Measurements from ENCODE around the gene NDUFA8.

The NDUFA8 gene

DNA sequence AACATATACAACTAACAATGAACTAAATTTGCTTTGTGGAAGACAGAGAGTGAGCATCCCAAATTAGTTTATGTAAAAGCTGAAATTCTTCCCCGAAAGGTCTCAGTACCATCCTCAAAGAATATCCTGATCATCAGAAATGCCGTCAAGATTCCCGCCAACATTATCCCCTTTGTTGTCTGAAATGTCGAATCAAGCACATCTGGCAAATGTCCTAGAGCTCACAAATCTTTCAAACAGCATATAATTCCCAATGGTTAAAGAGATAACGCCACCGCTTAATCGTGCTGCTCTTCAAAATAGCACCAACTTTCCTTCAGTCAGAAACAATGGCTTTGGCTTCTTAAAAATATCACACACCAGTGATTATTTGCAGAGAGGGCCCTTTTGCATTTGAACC, 23.9 kb upstream of the NDUFA8 start:
- DNase-seq, result no peak

DNA sequence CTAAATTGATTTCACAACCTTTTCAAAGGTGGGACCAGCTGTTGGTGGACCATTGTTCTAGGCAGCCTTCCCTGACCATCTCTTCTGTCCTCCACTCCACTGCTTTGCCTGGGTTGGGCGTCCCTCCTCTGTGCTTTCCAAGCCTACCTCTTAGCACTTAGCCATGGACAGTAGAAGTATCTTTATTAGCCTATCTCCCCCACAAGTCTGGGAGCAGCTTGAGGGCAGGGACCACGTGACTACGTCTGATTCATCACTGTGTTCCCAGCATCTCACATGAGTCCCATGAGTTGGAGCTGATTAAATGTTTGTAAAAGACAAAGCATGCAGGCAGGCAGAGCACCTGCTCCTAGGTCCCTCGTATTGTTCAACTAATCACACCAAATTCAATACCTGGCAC, 21.1 kb upstream of the NDUFA8 start:
- no peak for DNase-seq

DNA sequence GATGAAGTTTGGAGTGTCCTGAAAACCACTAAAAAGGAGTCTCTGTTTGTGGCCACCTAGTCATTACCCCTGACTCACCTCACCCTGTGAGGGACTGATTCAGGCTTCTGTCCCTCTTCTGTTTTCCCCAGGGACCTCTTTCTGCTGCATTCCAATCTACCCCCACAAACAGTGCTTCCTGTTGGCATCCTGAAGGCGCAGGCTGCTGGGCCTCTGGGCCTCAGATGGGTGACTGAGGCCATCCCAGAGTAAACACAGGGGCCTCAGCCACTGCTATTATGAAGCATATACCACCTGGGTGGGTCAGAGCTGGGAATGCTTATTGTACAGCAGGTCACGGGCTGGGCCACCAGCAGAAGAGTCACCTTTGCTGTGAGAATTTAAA, 20.1 kb upstream of the NDUFA8 start:
- DNase-seq, result no peak

DNA sequence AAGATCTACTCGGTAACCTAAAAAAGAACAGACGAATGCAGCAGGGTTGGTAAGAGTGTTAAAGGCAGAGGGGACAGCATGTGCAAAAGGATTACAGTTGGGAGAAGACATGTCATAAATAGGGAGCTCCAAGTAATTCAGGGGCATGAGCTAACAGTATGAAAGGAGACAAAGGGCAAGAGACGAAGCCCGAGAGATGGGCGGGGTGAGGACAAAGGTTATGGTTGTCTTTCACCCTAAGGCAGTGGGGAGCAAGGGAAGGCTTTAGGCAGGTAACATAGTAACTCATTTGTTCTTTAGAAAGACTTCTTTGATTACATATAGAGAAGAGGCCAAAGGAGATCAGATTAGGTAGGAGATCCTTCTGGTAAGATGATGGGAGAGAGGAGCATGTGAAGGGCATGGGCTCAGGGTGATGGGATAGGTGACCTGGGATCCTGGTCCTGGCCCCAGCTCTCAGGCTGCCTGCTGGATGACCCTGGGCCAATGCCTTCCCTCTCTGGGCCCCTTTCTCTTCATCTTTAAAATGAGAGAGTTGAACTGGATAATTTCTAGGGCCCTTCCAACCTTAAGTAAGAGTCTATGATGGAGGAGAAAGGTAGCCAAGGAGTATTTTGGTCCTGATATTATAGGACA, 19.6 kb upstream of the NDUFA8 start:
- no peak for DNase-seq

DNA sequence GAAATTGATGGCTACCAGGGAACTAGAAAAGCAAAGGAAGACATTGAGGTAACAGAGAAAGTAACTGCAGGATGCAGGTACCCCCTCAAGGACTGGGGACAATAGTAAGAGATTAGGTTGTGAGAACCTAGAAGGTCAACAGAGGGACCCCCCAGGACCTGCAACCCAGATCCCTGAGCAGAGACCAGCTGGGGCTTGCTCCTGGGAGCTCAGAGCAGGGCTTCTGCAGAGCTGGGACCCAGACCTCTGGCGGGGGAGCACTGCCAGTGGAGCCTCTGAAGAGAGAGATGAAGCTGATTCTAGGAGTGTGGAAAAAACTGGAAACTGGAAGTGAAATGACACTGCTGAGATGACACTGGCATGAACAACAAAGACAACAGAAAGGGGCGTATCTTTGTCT, 17.3 kb upstream of the NDUFA8 start:
- no peak for DNase-seq

DNA sequence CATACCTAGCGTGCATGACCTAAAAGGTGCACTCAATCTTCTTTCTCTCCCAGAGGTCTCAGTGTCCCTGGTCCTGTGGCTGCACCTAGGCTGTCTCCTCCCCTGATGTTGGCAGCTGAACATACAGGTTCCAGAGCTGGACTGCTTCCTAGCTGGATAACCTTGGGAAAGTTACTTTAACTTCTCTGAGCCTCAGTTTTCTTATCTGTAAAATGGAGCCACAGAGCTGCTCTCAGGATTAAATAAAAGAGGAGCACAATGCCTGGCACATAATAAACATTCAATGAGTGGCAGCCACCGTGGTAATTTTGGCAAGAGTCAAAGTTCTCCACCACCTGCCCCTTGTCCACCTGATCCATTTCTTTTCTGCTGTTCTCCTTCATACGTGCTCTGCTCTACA, 14.1 kb upstream of the NDUFA8 start:
- DNase-seq, result no peak

DNA sequence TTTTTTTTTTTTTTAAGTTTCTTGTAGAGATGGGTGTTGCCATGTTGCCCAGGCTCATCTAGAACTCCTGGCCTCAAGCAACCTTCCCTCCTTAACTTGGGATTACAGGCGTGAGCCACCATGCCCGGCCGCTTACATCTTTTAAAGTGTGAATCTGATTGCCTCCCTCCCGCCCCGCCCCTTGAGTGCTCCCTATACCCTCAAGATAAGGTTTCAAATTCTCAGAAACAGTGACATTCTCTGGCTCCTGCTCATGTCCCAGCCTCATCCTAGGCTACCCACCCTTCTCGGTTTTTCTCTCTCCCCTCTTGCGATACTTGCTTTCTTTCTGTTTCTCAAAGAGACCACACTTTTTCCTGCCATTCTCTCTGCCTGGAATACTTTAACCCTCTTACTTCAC, 12.6 kb upstream of the NDUFA8 start:
- no peak for DNase-seq

DNA sequence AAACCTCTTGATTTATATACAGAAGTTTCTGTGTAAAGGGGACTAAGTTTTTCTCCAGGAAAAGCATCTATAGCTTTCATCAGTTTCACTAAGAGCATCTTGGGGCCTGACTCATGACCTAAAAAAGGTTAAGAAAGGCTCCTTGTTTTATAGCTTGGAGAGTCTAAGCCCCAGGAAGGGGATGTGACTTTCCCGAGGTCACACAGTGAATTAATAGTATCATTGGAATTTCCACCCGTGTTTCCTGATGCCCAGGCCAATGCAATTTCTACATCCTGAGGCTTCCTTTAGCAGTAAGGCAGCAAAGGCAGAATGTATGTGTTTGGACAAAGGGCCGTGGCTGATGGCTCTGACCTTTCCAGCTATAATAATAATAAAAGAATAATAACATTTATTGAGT, 8.8 kb upstream of the NDUFA8 start:
- no peak for DNase-seq

DNA sequence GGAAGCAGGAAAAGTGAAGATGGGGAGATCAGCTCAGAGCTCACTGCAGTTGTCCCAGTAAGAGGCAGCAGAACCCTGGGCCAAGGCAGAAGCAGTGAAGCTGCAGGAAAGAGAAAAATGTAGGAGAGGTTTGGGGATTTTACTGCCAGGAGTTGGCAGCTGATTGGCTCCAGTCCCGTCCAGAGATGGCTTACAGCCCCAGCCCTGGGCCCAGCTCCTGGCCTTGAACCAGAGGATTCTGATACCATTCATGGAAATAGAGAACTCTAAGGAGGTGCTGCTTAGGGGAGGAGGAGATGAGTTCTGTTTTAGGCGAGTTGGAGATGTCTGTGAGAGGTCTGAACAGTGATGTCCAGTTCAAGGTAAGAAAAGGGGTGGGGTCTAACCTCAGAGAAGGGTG, 4.7 kb upstream of the NDUFA8 start:
- no peak for DNase-seq

DNA sequence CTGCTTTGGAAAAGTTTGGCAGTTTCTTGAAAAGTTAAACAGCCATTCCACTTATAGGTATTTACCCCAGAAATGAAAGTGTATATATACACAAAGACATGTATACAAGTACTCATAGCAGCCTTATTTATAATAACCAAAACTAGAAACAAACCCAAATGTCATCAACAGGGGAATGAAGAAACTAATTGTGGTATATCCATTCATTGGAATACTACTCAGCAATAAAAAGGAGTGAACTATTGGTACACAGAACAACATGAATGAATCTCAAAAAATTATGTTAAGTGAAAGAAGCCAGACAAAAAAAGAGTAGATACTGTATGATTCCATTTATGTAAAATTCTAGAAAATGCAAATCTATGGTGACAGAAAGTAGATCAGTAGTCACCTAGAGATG, 2.8 kb upstream of the NDUFA8 start:
- DNase-seq, result no peak

DNA sequence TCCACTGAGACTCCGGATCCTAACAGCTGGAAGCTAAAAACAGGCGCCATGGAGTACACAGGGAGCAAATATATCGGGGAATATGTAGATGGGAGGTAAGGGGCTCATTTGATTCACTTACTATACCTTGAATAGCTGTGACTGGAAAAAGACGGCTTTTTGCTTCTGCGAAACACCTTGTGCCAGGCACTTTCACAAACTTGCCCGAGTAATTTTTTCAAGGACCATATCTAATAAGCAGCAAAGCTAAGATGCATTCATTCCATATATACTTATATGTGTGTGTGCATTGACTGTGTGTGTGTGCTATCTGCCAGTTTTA, 307 bp upstream of the NDUFA8 start:
- no peak for DNase-seq

DNA sequence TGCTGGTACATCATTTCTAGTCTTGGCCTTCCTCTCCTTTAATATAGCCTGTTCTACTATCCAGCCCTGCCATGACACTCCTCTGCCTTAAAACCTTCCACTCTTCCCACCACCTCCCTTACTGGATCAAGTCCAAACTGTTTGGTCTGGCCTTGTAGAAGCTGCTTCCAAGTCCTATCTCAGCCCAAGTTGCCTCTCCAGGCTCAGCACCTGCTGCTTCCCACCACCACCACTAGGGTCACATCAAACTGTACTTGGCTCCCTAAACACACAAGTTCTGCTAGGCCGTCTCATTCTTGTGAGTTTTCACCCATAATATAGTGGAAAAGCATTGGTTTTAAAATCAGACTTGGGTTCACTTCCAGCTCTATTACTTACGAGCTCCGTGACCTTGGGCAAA, 1.4 kb downstream of the NDUFA8 start:
- DNase-seq, result no peak

DNA sequence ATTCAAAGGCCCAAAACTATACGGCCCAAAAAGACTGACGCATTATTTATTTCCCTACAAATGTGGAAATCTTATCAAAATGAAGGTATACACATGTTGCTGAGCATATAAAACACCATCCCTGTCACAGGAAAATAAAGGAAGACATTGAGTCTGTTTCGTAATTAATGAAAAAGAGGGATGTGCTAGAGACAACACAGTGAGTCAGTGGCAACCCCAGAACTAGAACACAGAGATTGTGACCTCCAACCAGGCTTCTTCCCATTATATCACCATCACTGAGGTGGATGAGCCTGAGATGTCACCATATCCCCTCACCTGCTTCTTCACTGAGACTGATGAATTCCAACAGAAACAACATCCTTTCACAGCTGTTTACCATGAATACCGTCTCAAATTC, 3.8 kb downstream of the NDUFA8 start:
- no peak for DNase-seq

DNA sequence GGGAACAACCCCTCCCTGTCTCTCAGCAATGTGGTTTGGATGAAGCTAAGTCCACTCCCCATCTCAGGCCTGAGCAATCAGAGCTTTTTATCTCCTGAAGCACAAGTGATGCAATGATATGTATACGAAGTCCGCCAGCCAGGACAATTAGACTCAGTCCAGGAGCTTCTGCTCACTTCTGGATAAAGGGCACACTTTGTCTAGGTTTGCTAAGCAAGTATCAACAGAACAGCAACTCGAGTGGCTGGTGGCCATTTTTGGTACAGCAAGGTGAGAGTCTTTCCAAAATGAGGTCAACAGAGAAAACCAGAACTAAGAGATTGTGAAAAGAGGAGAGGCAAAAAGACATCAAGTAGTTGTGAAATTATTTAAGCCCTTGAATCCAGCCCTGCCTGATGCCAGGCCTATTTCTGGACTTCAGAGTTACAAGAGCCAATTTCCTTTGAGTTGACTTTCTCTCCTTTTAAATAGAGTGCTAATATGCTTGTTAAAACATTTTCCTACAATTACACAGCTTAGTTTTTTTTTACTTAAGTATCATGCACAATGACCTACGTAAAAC, 8.2 kb downstream of the NDUFA8 start:
- DNase-seq, result no peak

DNA sequence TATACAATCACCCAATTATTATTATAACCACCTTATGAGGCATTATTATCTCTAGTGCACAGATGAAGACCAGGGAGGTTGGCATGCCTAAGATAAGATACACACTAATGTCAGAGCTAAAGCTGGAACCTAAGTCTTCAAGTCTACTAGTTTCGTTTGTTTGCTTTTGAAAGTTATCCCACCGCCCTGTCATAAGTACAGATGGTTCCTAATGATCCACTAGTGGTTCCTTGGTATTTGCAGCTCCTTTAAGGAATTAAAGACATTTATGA, 14.1 kb downstream of the NDUFA8 start:
- no peak for DNase-seq

DNA sequence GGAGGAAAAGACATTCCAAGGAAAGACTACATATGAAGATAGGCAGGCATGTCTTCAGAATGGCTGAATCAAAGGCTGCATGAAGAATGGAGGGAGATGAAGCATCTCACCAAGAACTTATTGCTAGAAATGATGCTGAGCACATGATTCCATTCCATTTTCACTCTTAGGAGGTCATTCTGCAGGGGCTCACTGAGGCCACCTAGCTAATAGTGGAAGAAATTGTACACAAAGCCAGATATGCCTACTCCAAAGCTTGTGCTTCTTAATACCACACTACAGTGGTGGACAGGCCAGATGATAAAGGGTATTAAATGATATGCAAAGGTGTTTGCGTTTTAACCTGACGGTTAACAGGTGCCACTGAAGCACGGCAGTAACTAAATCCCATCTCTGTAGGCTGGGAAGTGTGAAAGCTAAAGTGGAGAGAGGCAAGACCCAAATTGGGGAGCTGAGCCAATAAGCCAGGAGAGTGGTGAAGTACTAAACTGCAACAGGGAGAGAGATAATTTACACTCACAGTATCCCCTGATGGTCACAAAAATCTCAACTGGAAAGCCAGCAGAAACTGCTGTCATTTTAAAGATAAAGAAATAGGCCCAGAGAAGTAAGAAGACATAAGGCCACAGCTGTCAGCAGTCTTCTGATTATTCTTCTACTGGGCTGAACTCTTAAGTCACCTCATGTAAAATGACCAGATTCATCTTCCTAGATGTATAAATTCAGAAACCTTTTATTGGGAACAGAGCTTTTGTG, 14.6 kb downstream of the NDUFA8 start:
- no peak for DNase-seq

DNA sequence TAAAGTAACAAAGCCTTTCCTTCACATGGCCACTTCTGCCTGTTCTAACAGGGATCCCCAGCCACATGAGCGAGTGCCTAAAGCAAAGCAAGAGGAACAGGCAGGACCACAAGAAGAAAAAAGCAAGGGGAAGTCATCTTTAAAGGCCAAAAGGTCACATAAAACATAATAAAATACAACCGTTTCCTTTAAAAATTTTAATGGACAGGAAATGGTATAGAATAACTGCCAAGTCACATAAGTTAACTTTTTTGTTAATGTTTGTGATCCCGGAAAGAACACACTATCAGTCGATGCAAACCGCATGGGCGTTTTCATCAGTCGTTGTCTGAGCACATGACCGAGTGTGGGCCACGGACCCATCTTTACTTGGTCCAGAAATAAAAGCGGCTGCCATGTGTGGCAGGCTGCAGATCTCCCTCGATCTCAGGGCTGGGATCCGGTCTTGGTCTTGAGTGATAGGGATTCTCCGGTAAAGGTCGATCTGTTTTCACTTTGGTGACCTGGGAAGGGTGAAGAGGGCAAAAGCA, 15.6 kb downstream of the NDUFA8 start:
- no peak for DNase-seq

DNA sequence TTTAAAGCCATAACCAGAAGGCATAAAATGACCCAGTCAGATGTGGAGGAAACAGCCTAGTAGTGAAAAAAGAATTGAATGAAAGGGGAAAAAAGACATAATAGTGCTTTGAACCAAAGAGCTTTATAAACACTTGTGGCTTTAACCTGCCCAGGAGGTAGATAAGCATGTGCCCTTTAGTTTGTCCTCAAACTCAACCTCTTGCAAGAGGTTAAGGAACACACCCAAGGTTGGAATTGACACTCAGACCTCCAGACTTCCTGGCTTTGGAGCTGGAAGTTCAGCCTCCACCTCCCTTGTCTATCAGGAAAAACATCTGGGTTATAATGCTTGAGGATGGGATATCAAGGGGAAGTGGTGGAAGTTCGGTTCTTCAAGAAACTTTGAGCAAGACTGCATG, 16.3 kb downstream of the NDUFA8 start:
- DNase-seq, result no peak

DNA sequence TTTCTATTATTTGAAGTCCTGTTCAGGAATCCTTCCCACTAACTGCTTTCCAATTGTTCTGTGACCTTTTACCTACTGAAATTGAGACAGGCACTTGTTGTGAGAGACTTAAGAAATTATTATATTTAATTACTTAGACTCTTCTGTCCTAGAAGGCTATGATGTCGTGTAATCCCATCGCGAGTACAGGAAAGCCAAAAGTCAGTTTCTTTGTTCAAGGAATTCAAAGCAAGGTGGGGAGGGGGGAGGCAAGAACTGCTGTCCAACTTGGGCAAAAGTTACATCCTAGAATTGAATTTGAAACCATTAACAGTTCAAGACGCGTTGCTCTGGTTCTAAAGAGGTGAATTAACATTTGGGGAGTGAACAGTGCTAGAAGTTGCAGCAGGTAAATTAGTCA, 17.9 kb downstream of the NDUFA8 start:
- DNase-seq, result no peak

DNA sequence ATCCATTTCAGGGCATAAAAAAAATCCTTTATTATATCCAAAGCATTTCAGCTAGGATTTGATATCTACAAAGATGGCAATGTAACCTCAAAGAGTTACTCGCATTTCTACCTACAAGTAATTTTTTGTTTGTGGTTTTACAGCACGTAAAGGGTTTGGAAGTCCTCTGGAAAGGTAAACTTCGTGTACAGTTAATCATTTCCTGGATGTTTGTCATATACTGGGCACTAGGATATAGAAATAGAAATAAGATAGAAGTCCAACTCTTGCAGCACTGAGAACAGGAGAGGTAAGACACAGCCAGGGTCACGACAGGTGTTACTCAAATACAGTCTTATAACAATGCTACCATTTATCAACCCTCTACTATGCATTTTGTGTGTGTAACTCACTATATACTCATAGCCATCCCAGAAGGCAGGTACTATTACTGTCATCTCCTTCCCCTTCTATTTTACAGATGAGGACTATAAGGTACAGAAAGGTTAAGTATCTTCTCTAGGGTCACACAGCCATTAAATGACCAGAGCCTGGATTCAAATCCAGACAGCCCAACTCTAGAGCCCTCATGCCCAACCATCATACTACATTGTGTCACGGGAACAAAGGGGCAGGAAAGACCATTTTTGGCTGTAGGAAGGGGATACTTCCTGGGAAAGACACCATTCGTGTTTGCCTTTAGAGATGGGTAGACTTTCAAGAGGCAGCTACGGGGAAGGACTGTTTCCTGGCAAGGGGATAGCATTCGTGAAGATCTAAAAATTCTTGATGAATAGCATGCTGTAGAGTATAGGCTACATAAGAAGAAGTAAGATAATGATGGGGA, 19.0 kb downstream of the NDUFA8 start:
- no peak for DNase-seq

DNA sequence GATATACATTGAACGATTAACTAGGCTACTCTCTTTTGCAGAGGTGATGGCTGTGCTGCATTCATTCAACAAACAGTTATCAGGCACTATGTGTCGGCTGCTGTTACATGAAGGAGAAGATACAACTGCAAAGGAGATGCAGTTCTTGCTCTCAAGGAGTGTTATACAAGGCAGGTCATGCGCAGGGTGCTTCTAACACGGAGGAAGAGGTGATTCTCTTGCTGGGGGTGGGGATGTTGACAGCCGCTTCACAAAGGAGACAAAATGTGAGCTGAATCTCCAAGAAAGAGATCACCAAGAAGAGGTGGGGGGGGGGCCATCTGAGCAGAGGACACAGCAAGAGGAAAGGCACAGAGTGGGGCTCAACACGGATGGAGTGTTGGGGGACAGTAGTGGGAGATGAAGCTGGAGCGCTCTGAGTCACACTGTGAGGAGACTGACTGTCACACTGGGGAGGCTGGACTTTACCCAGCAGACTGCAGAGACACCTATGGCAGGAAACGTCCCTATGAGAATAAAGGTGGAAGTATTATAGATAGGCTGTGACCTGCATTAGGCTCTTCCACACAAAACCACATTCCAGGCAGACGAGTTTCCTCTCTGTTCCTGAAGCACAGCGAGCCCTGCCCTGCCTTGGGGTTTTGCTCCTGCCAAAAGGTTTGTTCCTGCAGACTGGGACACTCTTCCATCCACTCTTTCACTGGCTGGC, 20.9 kb downstream of the NDUFA8 start:
- DNase-seq, result no peak

DNA sequence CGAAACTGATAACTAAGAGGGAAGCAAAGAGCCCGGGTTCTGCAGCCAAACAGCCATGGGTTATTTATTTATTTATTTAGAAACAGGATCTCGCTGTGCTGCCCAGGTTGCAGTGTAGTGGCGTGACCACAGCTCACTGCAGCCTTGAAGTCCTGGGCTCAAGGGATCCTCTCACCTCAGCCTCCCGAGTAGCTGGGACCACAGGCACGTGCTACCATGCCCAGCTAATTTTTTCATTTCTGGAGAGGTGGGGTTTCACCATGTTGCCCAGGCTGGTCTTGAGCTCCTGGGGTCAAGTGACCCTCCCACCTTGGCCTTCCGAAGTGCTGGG, 24.1 kb downstream of the NDUFA8 start:
- DNase-seq, result no peak

DNA sequence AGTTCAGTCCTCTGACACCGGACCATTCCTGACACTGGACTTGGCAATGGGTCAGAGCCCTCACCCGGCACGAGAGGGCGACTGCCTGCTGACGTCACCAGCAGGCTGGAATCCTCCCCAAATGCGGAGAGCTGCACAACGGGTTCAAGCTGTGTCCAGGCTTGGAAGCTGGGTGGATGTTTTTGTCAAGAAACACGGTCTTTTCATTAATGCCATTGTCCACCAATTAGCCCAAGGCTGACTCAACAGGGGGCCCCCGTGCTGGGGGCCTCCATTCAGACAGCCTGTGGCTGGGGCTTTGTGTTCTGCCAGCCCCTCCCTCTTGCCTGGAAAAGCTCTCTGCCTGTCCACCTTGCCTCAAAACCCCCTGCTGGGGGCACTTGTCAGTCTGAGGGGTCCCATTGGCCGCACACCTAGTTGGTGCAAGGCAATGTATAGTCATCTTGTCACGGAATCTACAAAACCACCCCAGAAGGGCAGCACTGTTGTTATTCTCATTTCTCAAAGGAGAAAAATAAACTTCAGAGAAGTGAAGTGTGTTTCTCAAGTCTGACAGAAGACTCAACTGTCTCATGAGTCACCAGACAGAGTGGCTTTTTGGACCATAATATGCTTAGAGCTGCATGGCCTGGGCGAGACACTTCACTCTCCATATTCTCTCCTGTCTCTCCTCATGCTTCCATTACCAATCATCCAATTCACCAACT, 24.6 kb downstream of the NDUFA8 start:
- no peak for DNase-seq

Data from NCI-H1417 treated with DMSO at 0.1 percent for 48 hours (cell line).